ENCODE results near the gene CHM.

GRCh38 chrX:86014421-86014820 is 32.9 kb downstream of the CHM start:
- TF ChIP-seq CTCF (IDR thresholded peaks at IDR 0.05) (no peak), POLR2AphosphoS5 (IDR thresholded peaks at IDR 0.05; ENCODE audit: low read depth, low read length) (no peak), SIN3A (IDR thresholded peaks at IDR 0.05; ENCODE audit: borderline replicate concordance, insufficient read depth, low read depth, low read length) (no peak), TCF7L2 (IDR thresholded peaks at IDR 0.05; ENCODE audit: low read depth, low read length) (no peak)
- TF ChIP-seq, protein P1, sequence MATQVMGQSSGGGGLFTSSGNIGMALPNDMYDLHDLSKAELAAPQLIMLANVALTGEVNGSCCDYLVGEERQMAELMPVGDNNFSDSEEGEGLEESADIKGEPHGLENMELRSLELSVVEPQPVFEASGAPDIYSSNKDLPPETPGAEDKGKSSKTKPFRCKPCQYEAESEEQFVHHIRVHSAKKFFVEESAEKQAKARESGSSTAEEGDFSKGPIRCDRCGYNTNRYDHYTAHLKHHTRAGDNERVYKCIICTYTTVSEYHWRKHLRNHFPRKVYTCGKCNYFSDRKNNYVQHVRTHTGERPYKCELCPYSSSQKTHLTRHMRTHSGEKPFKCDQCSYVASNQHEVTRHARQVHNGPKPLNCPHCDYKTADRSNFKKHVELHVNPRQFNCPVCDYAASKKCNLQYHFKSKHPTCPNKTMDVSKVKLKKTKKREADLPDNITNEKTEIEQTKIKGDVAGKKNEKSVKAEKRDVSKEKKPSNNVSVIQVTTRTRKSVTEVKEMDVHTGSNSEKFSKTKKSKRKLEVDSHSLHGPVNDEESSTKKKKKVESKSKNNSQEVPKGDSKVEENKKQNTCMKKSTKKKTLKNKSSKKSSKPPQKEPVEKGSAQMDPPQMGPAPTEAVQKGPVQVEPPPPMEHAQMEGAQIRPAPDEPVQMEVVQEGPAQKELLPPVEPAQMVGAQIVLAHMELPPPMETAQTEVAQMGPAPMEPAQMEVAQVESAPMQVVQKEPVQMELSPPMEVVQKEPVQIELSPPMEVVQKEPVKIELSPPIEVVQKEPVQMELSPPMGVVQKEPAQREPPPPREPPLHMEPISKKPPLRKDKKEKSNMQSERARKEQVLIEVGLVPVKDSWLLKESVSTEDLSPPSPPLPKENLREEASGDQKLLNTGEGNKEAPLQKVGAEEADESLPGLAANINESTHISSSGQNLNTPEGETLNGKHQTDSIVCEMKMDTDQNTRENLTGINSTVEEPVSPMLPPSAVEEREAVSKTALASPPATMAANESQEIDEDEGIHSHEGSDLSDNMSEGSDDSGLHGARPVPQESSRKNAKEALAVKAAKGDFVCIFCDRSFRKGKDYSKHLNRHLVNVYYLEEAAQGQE (IDR thresholded peaks at IDR 0.05; ENCODE audit: insufficient read depth in 1 of 2, low read depth in 2 of 2, low read length in 1 of 2): no peak

Measured in Panc1 (cell line).